ENCODE results near the gene GPN2. TPM values are rescaled to one million over a fixed set of nuclear protein-coding genes. Genes with fewer than 3 reads are reported as not detected.

Gene GPN2
- total RNA-seq = 10 to 100 TPM in 4 of 6 experiments, 1 to 10 TPM in 2; 5.6 to 18.3 (median 15.3) TPM
- long read RNA-seq, full-length matches to known transcripts = 3 of 4 reads
- long read RNA-seq, partial matches to known transcripts = 0 of 4 reads
- long read RNA-seq, other reads (novel, unspliced or antisense) = 1 of 4 reads

DNA sequence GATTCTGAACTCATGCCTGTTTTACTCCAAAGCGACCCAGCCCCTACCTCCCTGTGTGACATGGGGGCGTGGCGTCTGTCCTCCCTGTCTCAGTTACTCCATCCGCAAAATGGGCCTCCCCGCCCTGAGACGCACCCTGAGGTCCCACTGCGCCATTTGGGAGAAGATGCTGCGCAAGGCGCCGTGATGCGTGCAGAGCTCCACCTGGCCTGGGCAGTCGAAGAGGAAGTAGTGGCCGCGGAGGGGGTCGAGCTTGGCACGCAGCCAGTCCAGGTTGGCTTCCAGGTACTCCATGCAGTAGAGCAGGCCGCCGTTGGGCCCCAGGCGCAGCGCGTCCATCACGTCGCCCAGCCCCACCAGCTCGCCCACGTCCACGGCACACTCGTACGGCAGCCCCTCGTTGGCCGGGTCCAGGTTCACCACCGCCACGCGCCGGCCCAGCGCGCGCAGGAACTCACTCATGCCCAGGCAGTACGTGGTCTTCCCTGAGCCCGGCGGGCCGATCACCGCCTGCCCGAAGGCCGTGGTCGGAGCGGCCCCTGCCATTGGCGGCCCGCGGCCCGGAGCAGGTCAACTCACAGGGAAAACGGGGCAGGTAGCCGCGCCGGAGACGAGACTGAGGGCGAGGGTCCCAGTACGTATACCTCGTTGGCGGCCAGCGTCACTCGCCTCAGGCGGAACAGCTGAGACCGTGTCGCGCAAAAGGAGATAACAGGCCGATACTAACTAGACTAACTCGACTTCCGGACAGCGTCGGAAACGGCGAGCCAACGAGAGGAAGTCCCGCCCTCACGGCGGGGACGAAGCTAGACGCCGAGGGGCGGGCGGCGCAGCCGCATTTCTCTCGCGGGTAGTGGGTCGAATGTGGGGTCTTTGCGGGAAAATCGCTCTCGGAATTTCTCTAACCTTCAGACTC, at the start of gene GPN2:
GPN2 (minus strand) TSS at position 733 of the 916 bp plus-strand sequence; CDS start at position 546, 187 bp downstream.
- intact Hi-C loops (cut with DNase I) = loop anchor here in 1 of 2 donors (5.0 kb wide), 1 partner anchor 38 kb away; no protein-coding TSS in a partner anchor
- peaks cover 0 to 64% (median 22%) of the 10 kb centered on the region in 4 donors for H3K36me3 ChIP-seq

GRCh38 chr1:26938659-26939025, 48.6 kb upstream of the GPN2 start:
- H3K27ac ChIP-seq = peak overlapping the region; percentile 47 to 86 (median 66)
- TF ChIP-seq, protein P1, sequence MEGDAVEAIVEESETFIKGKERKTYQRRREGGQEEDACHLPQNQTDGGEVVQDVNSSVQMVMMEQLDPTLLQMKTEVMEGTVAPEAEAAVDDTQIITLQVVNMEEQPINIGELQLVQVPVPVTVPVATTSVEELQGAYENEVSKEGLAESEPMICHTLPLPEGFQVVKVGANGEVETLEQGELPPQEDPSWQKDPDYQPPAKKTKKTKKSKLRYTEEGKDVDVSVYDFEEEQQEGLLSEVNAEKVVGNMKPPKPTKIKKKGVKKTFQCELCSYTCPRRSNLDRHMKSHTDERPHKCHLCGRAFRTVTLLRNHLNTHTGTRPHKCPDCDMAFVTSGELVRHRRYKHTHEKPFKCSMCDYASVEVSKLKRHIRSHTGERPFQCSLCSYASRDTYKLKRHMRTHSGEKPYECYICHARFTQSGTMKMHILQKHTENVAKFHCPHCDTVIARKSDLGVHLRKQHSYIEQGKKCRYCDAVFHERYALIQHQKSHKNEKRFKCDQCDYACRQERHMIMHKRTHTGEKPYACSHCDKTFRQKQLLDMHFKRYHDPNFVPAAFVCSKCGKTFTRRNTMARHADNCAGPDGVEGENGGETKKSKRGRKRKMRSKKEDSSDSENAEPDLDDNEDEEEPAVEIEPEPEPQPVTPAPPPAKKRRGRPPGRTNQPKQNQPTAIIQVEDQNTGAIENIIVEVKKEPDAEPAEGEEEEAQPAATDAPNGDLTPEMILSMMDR (IDR thresholded peaks at IDR 0.05) = peak in 2 of 4 donors; percentile 3 to 9
- no peak for TF ChIP-seq POLR2A (IDR thresholded peaks at IDR 0.05)
- WGBS (ENCODE audit: insufficient coverage, low coverage, low lambda C conversion rate, missing lambda C conversion rate) = no CpG with 5 or more reads among the region's 2 CpGs
- H3K36me3 ChIP-seq = peaks cover 10 to 35% (median 15%) of the 10 kb centered on the region in 4 donors
- DNase-seq (peak in 2 of 3 donors; percentile 71 to 79), ATAC-seq (peak; percentile 27 to 63 (median 56))
- no peak overlapping the region for H3K4me3 ChIP-seq
- peaks cover 0 to 64% (median 24%) of the 10 kb centered on the region in 4 donors for H3K4me1 ChIP-seq
- H3K9me3 ChIP-seq = no peaks in the 10 kb centered on the region
- intact Hi-C loops (cut with DNase I) = no loop called here
- no peaks in the 10 kb centered on the region for H3K27me3 ChIP-seq

More for the DNA sequence above, at the start of gene GPN2:
- ATAC-seq = peak; percentile 94 to 97 (median 95)
- peak within 1 kb of the TSS; percentile 80 to 95 (median 95) for H3K4me3 ChIP-seq
- no peaks in the 10 kb centered on the region for H3K27me3 ChIP-seq
- H3K4me1 ChIP-seq = peaks cover 0 to 14% (median 0%) of the 10 kb centered on the region in 4 donors
- no peaks in the 10 kb centered on the region for H3K9me3 ChIP-seq
- peak within 1 kb of the TSS; percentile 71 to 77 (median 73) for H3K27ac ChIP-seq
- DNase-seq = peak; percentile 84 to 88 (median 84)
- TF ChIP-seq, protein P1 (IDR thresholded peaks at IDR 0.05) = no peak
- peak; percentile 73 for TF ChIP-seq POLR2A (IDR thresholded peaks at IDR 0.05)
- 1% methylated on average over 27 of the region's 89 CpGs for WGBS (ENCODE audit: insufficient coverage, low coverage, low lambda C conversion rate, missing lambda C conversion rate)

DNA sequence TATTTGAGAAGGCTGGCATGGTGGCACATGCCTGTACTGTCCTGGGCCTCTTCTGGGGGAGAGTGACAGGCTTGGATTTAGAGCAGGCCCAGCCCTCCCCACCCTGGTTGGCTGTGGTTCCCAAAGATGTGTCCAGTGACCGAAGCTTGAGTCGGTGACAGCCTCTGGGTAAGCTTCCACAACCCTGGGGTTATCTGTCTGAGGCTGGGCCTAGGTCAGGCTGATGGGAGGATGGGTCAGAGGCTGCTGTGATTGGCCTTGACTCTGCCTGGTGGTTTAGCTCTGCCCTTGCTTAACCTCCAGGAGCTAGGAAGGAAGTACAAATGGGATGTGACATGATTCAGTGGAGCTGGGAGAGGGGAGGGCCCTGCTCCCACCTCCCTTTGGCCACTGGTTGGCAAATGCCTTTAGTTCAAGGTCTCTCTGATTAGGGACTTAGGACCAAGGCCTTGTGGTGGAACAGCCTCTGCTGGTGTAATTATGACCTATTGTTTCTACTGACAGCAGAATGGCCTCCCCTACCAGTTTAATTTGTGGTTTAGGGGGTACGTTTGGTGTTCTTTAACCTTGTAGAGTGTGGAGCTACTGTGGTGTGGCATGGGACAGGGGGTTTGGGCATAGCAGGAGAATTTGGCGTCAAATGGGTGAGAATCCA, 48.0 kb upstream of the GPN2 start:
- Histone ChIP-seq H3K4me3 (no peak overlapping the region), H3K36me3 (peaks cover 10 to 32% (median 14%) of the 10 kb centered on the region in 4 donors), H3K9me3 (no peaks in the 10 kb centered on the region), H3K4me1 (peaks cover 0 to 59% (median 21%) of the 10 kb centered on the region in 4 donors), H3K27ac (peak overlapping the region; percentile 47 to 86 (median 66)), H3K27me3 (no peaks in the 10 kb centered on the region)
- peak; percentile 82 to 96 (median 94) for DNase-seq
- intact Hi-C loops (cut with DNase I) = no loop called here
- TF ChIP-seq, protein P1 (IDR thresholded peaks at IDR 0.05) = peak in 1 of 4 donors; percentile 3
- TF ChIP-seq POLR2A (IDR thresholded peaks at IDR 0.05) = peak; percentile 66
- WGBS (ENCODE audit: insufficient coverage, low coverage, low lambda C conversion rate, missing lambda C conversion rate) = 70% methylated on average over 2 of the region's 4 CpGs
- peak; percentile 90 to 97 (median 92) for ATAC-seq

- 70% methylated on average over 6 of the region's 6 CpGs for WGBS (ENCODE audit: insufficient coverage, low coverage, low lambda C conversion rate, missing lambda C conversion rate)
- TF ChIP-seq POLR2A (IDR thresholded peaks at IDR 0.05) = no peak
- peaks cover 0 to 51% (median 19%) of the 10 kb centered on the region in 4 donors for H3K4me1 ChIP-seq
- no peaks in the 10 kb centered on the region for H3K27me3 ChIP-seq
- H3K27ac ChIP-seq = peak overlapping the region in 1 of 3 donors; percentile 76
- no peak for DNase-seq
- H3K4me3 ChIP-seq = no peak overlapping the region
- no peaks in the 10 kb centered on the region for H3K9me3 ChIP-seq
- no peak for ATAC-seq
- intact Hi-C loops (cut with DNase I) = no loop called here
- peaks cover 3 to 19% (median 9%) of the 10 kb centered on the region in 4 donors for H3K36me3 ChIP-seq
Measured at GRCh38 chr1:26936823-26937222, 46.7 kb upstream of the GPN2 start.

Data from right lobe of liver (tissue), 6 donors.